T47D (cell line): ENCODE measurements around the gene PTPRR.
"Not testable (repeated sequence)": the region's sequence is repeated elsewhere in the genome, so short reads cannot be mapped to it uniquely, and the experiment has no call there.

Experiments
- DNase-seq, 2 experiments: peaks; one replicate each; pipeline versions ENCODE4 v3.0.0 to v3.0.0-alpha.2; 2011 to 2012; ENCODE audit warnings: low read depth in 1 of 2, low spot score in 1 of 2
- JUND ChIP-seq: IDR thresholded peaks from 2 replicates; pipeline ENCODE4 v1.6.1; 2012; ENCODE audit warnings: low read depth
- in situ Hi-C: cut with HindIII; loops from 2 replicates; pipeline ENCODE4 v1.10.0; 2016; ENCODE audit warnings: low sequenced_read_pairs, low pct_unique_long_range_greater_than_20kb

Gene PTPRR

GRCh38 chr12:70826156-70826555 lies 94.4 kb downstream of the PTPRR start:
- DNase-seq: no peak
- in situ Hi-C loops: no loop called here
- TF ChIP-seq JUND: no peak

- no peak for TF ChIP-seq JUND
- in situ Hi-C loops: no loop called here
Observed at GRCh38 chr12:70824511-70824910, 96.0 kb downstream of the PTPRR start.

DNA sequence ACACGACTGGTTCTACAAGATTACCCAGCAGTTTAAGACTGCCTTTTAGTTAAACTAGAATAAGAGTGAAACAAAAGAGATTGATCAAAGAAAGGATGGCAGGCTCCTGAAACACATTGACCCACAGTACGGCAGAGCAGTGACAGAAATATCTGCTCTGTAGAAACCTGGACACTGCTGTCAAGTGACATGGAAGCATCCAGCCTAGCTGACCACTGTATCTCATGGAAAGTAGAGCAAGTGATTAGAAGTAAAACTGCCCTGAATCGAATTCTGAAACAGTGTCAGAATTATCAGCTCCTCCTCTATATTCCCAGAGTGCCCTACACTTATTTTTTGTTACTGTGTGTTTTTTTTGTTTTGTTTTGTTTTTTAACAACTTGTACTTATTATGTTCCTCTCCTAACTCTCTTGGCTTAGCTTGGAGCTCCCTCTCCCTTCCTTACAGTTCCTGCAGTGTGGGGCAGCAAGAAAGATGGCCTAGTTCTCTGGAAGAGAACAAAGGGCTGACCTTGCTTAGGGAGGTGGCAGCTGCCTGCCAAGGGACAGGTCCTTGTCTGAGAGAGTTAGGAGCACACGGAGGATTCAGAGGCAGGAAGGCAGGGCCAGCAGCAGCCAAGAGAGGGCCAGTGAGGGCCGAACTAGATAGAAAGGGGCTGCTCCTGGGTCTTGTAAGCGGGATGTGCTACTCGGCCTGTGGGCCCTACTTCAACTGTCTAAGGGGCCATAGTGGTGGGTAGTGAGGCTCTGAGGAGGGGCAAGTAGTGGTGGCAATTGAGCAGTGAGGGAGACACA lies 97.2 kb downstream of the PTPRR start:
- in situ Hi-C loops: no loop called here
- DNase-seq: peak in 1 of 2 experiments; percentile 60
- TF ChIP-seq JUND: no peak

More at GRCh38 chr12:70824511-70824910, 96.0 kb downstream of the PTPRR start:
- no peak for DNase-seq

- in situ Hi-C loops: no loop called here
- DNase-seq: no peak
- no peak for TF ChIP-seq JUND
Observed at GRCh38 chr12:70822412-70822811, 98.1 kb downstream of the PTPRR start.

- DNase-seq: no peak
- TF ChIP-seq JUND: no peak
- in situ Hi-C loops: no loop called here
Observed at GRCh38 chr12:70815971-70816391, 104.6 kb downstream of the PTPRR start.

DNA sequence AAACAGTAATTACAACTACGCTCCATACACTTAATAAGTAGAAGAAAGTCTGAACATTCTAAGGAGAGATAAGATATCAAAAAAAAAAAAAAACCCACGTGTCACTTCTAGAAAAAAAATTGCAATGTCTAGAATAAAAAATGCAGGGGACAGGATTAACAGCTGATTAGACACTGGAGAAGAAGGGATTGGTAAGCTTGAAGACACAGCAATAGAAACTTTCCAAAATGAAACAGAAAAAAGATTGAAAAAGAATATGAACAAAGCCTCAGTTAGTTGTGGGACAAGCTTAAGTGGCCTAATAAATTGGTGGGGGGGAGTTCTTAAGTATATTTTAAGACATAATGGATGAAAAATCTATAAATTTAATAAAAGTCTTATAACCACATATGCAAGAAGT lies 105.5 kb downstream of the PTPRR start:
- in situ Hi-C loops: no loop called here
- TF ChIP-seq JUND: no peak
- DNase-seq: no peak

- no peak for TF ChIP-seq JUND
- DNase-seq: no peak
- in situ Hi-C loops: no loop called here
Observed at GRCh38 chr12:70813559-70813958, 107.0 kb downstream of the PTPRR start.

GRCh38 chr12:70812136-70812535 lies 108.4 kb downstream of the PTPRR start:
- in situ Hi-C loops: no loop called here
- DNase-seq: no peak
- TF ChIP-seq JUND: no peak

DNA sequence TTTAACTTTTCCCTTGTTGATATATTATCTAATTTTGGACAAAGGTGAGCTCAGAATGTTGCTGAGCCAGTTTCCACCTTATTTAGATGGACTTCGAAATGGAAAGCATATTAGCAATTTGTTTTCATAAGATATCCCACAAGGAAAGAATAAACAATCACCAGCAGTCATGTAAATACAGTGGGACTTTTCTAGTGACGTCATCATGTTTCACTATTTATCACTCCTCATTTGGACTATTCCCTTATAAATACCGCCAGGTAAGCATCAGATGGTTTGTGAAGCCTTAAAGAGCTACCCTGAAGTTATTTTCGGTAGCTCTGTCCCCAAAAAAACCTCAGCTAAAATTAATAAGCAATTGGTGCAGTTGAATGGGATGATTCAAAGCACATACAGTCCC lies 110.7 kb downstream of the PTPRR start:
- no peak for DNase-seq
- in situ Hi-C loops: no loop called here
- TF ChIP-seq JUND: no peak

GRCh38 chr12:70807993-70808392 lies 112.5 kb downstream of the PTPRR start:
- DNase-seq: peak in 1 of 2 experiments; percentile 45
- in situ Hi-C loops: not testable (repeated sequence)

GRCh38 chr12:70806827-70807226 lies 113.7 kb downstream of the PTPRR start:
- TF ChIP-seq JUND: no peak
- in situ Hi-C loops: no loop called here
- no peak for DNase-seq

DNA sequence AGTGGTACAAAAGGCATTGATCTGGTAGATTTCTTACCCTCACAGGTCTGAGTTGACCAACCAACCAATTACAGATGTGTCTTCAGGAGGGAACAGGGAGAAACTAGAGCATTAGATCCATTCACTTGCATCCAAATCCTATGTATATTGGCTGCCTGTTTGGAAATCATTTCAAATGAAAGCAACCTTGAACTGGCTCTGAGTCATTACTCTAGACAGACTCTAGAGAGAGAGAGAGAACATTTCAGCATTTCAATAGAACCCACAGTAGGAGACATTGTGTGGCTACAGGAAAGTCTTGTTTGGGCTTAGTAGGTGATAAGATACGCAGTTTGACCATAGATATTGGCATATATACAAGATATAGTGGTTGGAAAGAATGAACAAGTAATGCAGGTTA lies 114.5 kb downstream of the PTPRR start:
- DNase-seq: no peak
- in situ Hi-C loops: no loop called here
- TF ChIP-seq JUND: no peak

- DNase-seq: no peak
- TF ChIP-seq JUND: no peak
- in situ Hi-C loops: no loop called here
Observed at GRCh38 chr12:70798016-70798783, 122.3 kb downstream of the PTPRR start.
